ENCODE measurements around the gene EXO1. TPM values are rescaled to one million over a fixed set of nuclear protein-coding genes. Genes with fewer than 3 reads are reported as not detected.

The EXO1 gene
- total and polyA plus RNA-seq, 8 donors = 4.0 to 16.2 (median 11.0) TPM

- Histone ChIP-seq H3K27me3 (peaks cover 0 to 4% of the 10 kb centered on the region in 2 donors), H3K27ac (no peak overlapping the region), H3K4me3 (no peak overlapping the region), H3K36me3 (no peaks in the 10 kb centered on the region), H3K9me3 (no peaks in the 10 kb centered on the region), H3K4me1 (no peaks in the 10 kb centered on the region)
- TF ChIP-seq CTCF (IDR thresholded peaks at IDR 0.05) = peak in 1 of 2 donors; percentile 43
- ATAC-seq = peak; percentile 59
- DNase-seq = peak in 2 of 4 donors; percentile 29 to 60
- intact Hi-C loops (cut with DNase I) = no loop called here
Measured at GRCh38 chr1:241834733-241835377, 13.1 kb upstream of the EXO1 start.

- no peak for DNase-seq
- ATAC-seq = no peak
- Histone ChIP-seq H3K4me1 (no peaks in the 10 kb centered on the region), H3K27ac (no peak overlapping the region), H3K9me3 (no peaks in the 10 kb centered on the region), H3K36me3 (no peaks in the 10 kb centered on the region), H3K4me3 (no peak overlapping the region), H3K27me3 (no peaks in the 10 kb centered on the region)
- intact Hi-C loops (cut with DNase I) = no loop called here
- no peak for TF ChIP-seq CTCF (IDR thresholded peaks at IDR 0.05)
Measured at GRCh38 chr1:241836941-241837340, 11.1 kb upstream of the EXO1 start.

- Histone ChIP-seq H3K9me3 (no peaks in the 10 kb centered on the region), H3K36me3 (no peaks in the 10 kb centered on the region), H3K27ac (no peak overlapping the region), H3K4me3 (no peak overlapping the region), H3K4me1 (no peaks in the 10 kb centered on the region), H3K27me3 (no peaks in the 10 kb centered on the region)
- TF ChIP-seq CTCF (IDR thresholded peaks at IDR 0.05) = no peak
- intact Hi-C loops (cut with DNase I) = no loop called here
- DNase-seq (no peak), ATAC-seq (no peak)
Measured at GRCh38 chr1:241837416-241837815, 10.6 kb upstream of the EXO1 start.

GRCh38 chr1:241837901-241838300, 10.1 kb upstream of the EXO1 start:
- no peak overlapping the region for H3K27ac ChIP-seq
- DNase-seq (no peak), ATAC-seq (no peak)
- no peak for TF ChIP-seq CTCF (IDR thresholded peaks at IDR 0.05)
- no peaks in the 10 kb centered on the region for H3K36me3 ChIP-seq
- no peaks in the 10 kb centered on the region for H3K9me3 ChIP-seq
- no peaks in the 10 kb centered on the region for H3K4me1 ChIP-seq
- no peaks in the 10 kb centered on the region for H3K27me3 ChIP-seq
- H3K4me3 ChIP-seq = no peak overlapping the region
- intact Hi-C loops (cut with DNase I) = no loop called here

- intact Hi-C loops (cut with DNase I) = no loop called here
- H3K27ac ChIP-seq = no peak overlapping the region
- H3K4me1 ChIP-seq = no peaks in the 10 kb centered on the region
- no peaks in the 10 kb centered on the region for H3K36me3 ChIP-seq
- DNase-seq = no peak
- ATAC-seq = no peak
- H3K4me3 ChIP-seq = no peak overlapping the region
- H3K27me3 ChIP-seq = no peaks in the 10 kb centered on the region
- no peaks in the 10 kb centered on the region for H3K9me3 ChIP-seq
- TF ChIP-seq CTCF (IDR thresholded peaks at IDR 0.05) = no peak
Measured at GRCh38 chr1:241838897-241839296, 9.1 kb upstream of the EXO1 start.
